ENCODE measurements around the gene RAPSN. TPM values are rescaled to one million over a fixed set of nuclear protein-coding genes. Genes with fewer than 3 reads are reported as not detected.

RAPSN gene
- total and polyA plus RNA-seq, 2 of the 8 experiments (the other 6 are each of a cell fraction or from before 2014, with no cell fraction given) = 0.06 to 0.34 TPM

- TF ChIP-seq, protein P1, sequence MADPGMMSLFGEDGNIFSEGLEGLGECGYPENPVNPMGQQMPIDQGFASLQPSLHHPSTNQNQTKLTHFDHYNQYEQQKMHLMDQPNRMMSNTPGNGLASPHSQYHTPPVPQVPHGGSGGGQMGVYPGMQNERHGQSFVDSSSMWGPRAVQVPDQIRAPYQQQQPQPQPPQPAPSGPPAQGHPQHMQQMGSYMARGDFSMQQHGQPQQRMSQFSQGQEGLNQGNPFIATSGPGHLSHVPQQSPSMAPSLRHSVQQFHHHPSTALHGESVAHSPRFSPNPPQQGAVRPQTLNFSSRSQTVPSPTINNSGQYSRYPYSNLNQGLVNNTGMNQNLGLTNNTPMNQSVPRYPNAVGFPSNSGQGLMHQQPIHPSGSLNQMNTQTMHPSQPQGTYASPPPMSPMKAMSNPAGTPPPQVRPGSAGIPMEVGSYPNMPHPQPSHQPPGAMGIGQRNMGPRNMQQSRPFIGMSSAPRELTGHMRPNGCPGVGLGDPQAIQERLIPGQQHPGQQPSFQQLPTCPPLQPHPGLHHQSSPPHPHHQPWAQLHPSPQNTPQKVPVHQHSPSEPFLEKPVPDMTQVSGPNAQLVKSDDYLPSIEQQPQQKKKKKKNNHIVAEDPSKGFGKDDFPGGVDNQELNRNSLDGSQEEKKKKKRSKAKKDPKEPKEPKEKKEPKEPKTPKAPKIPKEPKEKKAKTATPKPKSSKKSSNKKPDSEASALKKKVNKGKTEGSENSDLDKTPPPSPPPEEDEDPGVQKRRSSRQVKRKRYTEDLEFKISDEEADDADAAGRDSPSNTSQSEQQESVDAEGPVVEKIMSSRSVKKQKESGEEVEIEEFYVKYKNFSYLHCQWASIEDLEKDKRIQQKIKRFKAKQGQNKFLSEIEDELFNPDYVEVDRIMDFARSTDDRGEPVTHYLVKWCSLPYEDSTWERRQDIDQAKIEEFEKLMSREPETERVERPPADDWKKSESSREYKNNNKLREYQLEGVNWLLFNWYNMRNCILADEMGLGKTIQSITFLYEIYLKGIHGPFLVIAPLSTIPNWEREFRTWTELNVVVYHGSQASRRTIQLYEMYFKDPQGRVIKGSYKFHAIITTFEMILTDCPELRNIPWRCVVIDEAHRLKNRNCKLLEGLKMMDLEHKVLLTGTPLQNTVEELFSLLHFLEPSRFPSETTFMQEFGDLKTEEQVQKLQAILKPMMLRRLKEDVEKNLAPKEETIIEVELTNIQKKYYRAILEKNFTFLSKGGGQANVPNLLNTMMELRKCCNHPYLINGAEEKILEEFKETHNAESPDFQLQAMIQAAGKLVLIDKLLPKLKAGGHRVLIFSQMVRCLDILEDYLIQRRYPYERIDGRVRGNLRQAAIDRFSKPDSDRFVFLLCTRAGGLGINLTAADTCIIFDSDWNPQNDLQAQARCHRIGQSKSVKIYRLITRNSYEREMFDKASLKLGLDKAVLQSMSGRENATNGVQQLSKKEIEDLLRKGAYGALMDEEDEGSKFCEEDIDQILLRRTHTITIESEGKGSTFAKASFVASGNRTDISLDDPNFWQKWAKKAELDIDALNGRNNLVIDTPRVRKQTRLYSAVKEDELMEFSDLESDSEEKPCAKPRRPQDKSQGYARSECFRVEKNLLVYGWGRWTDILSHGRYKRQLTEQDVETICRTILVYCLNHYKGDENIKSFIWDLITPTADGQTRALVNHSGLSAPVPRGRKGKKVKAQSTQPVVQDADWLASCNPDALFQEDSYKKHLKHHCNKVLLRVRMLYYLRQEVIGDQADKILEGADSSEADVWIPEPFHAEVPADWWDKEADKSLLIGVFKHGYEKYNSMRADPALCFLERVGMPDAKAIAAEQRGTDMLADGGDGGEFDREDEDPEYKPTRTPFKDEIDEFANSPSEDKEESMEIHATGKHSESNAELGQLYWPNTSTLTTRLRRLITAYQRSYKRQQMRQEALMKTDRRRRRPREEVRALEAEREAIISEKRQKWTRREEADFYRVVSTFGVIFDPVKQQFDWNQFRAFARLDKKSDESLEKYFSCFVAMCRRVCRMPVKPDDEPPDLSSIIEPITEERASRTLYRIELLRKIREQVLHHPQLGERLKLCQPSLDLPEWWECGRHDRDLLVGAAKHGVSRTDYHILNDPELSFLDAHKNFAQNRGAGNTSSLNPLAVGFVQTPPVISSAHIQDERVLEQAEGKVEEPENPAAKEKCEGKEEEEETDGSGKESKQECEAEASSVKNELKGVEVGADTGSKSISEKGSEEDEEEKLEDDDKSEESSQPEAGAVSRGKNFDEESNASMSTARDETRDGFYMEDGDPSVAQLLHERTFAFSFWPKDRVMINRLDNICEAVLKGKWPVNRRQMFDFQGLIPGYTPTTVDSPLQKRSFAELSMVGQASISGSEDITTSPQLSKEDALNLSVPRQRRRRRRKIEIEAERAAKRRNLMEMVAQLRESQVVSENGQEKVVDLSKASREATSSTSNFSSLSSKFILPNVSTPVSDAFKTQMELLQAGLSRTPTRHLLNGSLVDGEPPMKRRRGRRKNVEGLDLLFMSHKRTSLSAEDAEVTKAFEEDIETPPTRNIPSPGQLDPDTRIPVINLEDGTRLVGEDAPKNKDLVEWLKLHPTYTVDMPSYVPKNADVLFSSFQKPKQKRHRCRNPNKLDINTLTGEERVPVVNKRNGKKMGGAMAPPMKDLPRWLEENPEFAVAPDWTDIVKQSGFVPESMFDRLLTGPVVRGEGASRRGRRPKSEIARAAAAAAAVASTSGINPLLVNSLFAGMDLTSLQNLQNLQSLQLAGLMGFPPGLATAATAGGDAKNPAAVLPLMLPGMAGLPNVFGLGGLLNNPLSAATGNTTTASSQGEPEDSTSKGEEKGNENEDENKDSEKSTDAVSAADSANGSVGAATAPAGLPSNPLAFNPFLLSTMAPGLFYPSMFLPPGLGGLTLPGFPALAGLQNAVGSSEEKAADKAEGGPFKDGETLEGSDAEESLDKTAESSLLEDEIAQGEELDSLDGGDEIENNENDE (IDR thresholded peaks at IDR 0.05; ENCODE audit: insufficient replicate concordance, low read length) = no peak
- TF ChIP-seq CBX5 (IDR thresholded peaks at IDR 0.05; ENCODE audit: low read depth, low read length) = no peak
Observed at GRCh38 chr11:47488674-47489394, 39.9 kb upstream of the RAPSN start (continued).
